A549 (cell line): ENCODE results near the gene ARHGAP19.

Experiments
- CEBPB ChIP-seq, 2 experiments: fragments of >200 bp in 1 of 2; sonication (Bioruptor Twin) in 1 of 2; formaldehyde crosslinking in 1 of 2; IDR thresholded peaks; 2 replicates each; pipeline ENCODE4 v1.6.1; 2012 to 2016
- CTCF ChIP-seq: fragments of >200 bp; sonication (Bioruptor Twin); formaldehyde crosslinking; IDR thresholded peaks from 3 replicates; pipeline ENCODE4 v1.5.1; 2016
- EP300 ChIP-seq, 2 experiments: fragments of >200 bp; sonication (Bioruptor Twin); formaldehyde crosslinking; IDR thresholded peaks; 2 replicates in 1 of 2; 3 replicates in 1 of 2; pipeline ENCODE4 v1.6.1; 2016 to 2017
- ESRRA ChIP-seq: fragments of 150-350 bp; IDR thresholded peaks from 2 replicates; pipeline ENCODE4 v1.6.1; 2014; ENCODE audit warnings: mild to moderate bottlenecking, low read length, borderline replicate concordance
- GATA3 ChIP-seq: IDR thresholded peaks from 2 replicates; pipeline ENCODE4 v1.6.1; 2012; ENCODE audit warnings: borderline replicate concordance
- JUN ChIP-seq, 2 experiments: fragments of >200 bp; sonication (Bioruptor Twin); formaldehyde crosslinking; IDR thresholded peaks; 2 replicates in 1 of 2; 3 replicates in 1 of 2; pipeline ENCODE4 v1.6.1; 2016 to 2017
- MAX ChIP-seq: IDR thresholded peaks from 2 replicates; pipeline ENCODE4 v1.6.1; 2012
- MAZ ChIP-seq: fragments of 150-350 bp; IDR thresholded peaks from 2 replicates; pipeline ENCODE4 v1.6.1; 2014; ENCODE audit warnings: antibody characterized with exemption, low read depth, low read length, borderline replicate concordance
- NR3C1 ChIP-seq: fragments of >200 bp; sonication (Bioruptor Twin); formaldehyde crosslinking; IDR thresholded peaks from 3 replicates; pipeline ENCODE4 v1.6.1; 2017
- POLR2A ChIP-seq: IDR thresholded peaks from 2 replicates; pipeline ENCODE4 v1.6.1; 2012; ENCODE audit warnings: mild to moderate bottlenecking, low read length
- REST ChIP-seq: fragments of 200-600 bp; sonication (generic); IDR thresholded peaks from 2 replicates; pipeline ENCODE4 v1.6.1; 2016; ENCODE audit warnings: antibody characterized with exemption, mild to moderate bottlenecking, moderate library complexity
- SMC3 ChIP-seq: fragments of >200 bp; sonication (Bioruptor Twin); formaldehyde crosslinking; IDR thresholded peaks from 3 replicates; pipeline ENCODE4 v1.6.1; 2018; ENCODE audit warnings: inconsistent platforms
- TP53 ChIP-seq: fragments of 250-450 bp; sonication (Bioruptor Pico); IDR thresholded peaks from 2 replicates; pipeline ENCODE4 v1.5.0; 2021; ENCODE audit warnings: mild to moderate bottlenecking, moderate library complexity
- USF2 ChIP-seq: fragments of 450-650 bp; IDR thresholded peaks from 2 replicates; pipeline ENCODE4 v1.6.1; 2014; ENCODE audit warnings: antibody characterized with exemption

GRCh38 chr10:97255512-97256293, 36.7 kb downstream of the ARHGAP19 start:
- TF ChIP-seq MAX (no peak), MAZ (no peak), JUN (IDR thresholded peaks at IDR 0.05) (no peak), ESRRA (no peak), CEBPB (IDR thresholded peaks at IDR 0.05) (no peak), NR3C1 (no peak), TP53 (CRISPR knock-in tag) (no peak), CTCF (no peak), REST (no peak), EP300 (IDR thresholded peaks at IDR 0.05) (no peak), POLR2A (no peak), SMC3 (no peak), USF2 (no peak), GATA3 (no peak)
